Measurements from ENCODE around the gene ITIH4.
"Not testable (repeated sequence)": the region's sequence is repeated elsewhere in the genome, so short reads cannot be mapped to it uniquely, and the experiment has no call there.

ITIH4 gene

GRCh38 chr3:52783211-52783555 lies 47.3 kb downstream of the ITIH4 start:
- DNase-seq (ENCODE audit: low read depth in 2 of 2): no peak

- no peak for DNase-seq (ENCODE audit: low read depth in 2 of 2)
Measured at GRCh38 chr3:52782412-52783210, 47.9 kb downstream of the ITIH4 start.

DNA sequence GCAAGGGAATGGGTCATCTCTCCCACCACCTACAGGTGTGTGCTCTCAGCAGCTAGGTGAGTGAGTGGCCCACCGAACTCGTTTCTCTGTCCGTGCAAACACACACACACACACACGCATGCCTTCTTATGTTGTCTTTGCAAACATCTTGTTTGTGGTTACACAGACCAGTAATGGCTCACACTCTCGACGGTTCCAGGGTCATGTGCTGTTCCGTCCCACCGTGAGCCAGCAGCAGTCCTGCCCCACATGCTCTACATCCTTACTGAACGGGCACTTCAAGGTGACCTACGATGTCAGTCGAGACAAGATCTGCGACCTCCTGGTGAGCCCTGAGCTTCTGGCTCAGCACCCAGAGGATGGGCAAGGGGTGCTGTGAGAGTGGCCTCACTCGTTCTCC lies 48.7 kb downstream of the ITIH4 start:
- DNase-seq (ENCODE audit: low read depth in 2 of 2): no peak

DNA sequence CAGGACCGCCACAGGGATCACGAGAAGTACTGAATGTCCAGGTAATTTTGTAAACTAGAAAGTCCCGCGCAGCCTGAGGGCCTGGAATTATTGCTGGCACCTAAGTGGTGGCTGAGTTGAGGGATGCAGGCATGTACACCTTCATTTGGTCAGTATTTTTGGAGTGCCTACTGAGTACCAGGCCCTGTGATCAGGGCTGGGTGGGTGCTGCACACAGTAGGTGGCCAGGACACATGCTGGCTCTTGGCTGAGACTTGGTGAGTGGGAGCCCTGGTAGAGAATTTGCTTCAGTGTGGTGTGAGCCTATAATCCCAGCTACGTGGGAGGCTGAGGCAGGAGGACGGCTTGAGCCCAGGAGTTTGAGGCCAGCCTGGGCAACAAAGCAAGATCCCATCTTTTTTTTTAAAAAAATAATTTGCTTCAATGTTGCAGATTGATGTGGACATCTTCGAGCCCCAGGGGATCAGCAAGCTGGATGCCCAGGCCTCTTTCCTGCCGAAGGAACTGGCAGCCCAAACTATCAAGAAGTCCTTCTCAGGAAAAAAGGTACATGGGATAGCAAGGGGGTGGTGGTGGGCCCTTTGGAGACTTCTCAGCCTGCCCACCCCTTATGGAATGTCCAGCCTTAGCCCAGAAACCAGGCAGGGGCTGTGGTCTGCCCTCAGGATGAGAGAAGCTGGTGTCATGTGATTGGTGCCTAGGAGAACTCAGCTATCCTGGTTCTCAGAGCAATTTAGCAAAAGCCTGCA lies 50.5 kb downstream of the ITIH4 start:
- DNase-seq (ENCODE audit: low read depth in 2 of 2): no peak

DNA sequence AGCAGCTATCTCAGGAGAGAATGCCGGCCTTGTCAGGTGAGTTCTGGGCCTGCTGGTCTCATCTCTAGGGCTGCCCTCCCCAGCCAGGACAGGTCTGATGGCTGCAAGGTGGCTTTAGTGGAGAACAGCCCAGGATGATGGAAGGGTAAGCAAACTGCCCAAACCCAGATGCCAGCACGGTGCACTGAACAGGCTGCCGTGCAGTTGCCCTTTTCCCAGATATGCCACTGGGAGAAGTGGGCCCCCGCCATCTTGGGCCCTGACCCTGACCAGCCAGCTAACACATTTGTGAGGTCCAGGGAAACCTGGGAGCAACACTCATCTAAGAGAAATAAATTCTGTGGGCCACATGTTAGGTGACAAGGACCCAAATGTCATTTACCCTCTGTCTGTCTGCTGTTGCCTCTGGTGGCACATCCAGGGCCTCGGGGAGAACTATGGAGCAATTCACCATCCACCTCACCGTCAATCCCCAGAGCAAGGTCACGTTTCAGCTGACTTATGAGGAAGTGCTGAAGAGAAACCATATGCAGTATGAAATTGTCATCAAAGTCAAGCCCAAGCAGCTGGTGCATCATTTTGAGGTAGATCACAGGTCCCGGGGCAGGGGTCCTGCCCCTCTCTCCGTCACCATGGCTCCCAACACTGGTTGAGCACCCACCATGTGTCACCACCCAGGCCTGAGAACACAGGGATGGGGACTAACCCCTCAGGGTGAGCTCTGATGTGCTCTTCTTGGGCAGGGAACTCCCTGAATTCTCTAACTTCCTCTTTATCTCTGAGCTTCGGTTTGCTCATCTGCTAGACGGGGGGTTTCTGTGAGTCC lies 51.2 kb downstream of the ITIH4 start:
- DNase-seq (ENCODE audit: low read depth in 2 of 2): no peak

DNA sequence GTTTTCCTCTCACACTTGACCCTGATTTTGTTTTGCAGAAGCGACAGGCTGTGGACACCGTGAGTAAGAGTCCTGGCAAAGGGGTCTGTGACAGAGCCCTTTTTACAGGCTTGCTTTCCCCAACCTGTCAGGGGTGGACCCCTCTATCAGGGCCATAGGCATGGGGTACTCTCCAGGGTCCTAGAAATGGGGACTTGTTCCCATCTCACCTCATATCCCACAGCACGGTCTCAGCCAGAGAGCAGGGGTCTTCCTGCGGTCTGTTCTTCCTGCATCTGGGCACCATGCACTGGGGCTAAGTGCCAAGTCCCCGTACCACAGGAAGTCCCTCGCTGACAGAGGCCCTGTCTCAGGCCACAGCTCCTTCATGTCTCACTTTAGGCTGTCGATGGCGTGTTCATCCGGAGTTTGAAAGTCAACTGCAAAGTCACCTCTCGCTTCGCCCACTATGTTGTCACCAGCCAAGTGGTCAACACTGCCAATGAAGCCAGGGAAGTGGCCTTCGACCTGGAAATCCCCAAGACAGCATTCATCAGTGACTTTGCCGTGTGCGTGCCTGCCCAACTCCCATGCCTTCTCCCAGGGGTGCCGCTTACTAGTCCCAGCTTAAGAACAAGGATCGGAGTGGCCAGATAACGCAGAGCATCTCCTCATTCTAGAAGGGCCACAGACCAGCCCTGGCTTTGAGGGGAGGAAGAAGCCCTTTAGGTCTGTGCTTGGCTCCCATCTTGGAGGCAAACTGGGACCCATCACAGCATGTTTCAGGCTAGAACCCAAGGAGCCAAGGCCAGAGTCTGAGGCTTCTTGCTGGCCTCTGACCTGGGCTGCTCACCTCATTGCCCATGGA lies 52.3 kb downstream of the ITIH4 start:
- no peak for DNase-seq (ENCODE audit: low read depth in 2 of 2)

GRCh38 chr3:52777127-52777958 lies 53.1 kb downstream of the ITIH4 start, which contains the start of gene ITIH1:
Gene ITIH1 (plus strand): TSS chr3:52777599. CDS start chr3:52777616, 17 bp downstream.
- no peak for DNase-seq (ENCODE audit: low read depth in 2 of 2)

GRCh38 chr3:52776486-52776885 lies 54.0 kb downstream of the ITIH4 start:
- not testable (repeated sequence) for DNase-seq (ENCODE audit: low read depth in 2 of 2)

- DNase-seq (ENCODE audit: low read depth in 2 of 2): no peak
Measured at GRCh38 chr3:52775877-52776276, 54.6 kb downstream of the ITIH4 start.

DNA sequence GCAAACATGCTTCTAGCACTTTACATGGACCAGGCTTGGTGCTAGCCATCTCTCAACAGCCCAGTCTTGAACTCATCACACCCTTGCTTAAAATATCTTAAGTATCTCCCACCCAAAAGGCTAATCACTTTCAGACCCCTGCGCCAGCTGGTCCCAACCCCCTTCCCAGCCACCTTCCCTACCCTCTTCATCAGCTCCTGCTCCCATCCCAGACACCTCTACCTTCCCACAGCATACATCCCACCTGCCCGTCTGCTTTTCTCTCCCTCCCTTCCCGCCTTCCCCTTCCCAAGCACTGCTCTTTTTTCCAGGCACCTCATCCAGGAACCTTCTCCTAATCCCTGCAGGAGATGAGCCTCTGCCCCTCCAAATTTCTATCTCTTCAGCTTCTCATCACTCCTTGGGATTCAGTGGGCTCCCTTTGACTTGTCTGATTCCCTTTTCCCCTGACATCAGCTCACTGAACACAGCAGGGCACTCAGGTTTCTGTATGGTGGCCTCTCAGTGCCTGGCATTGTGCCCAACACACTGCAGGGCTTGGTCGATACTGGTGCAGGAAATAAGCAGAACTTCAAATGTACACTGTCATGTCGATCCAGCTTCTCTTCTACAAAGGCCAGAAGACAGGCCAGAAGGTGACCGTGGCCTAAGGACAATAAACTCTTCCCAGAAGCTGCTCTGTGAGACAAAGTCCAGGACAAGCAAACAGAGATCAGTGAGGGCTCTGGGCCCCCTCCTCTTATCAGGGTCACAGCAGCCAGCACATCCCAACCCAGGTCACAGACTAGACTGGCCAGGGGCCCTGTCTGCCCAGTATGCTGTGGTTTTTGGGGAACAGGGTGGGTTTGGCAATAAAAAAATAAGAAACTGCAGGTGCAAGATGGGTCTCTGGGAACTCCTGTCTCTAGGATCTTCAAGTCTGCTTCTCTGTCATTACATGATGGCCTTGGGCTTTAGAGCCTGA lies 55.3 kb downstream of the ITIH4 start:
- DNase-seq (ENCODE audit: low read depth in 2 of 2): no peak

DNA sequence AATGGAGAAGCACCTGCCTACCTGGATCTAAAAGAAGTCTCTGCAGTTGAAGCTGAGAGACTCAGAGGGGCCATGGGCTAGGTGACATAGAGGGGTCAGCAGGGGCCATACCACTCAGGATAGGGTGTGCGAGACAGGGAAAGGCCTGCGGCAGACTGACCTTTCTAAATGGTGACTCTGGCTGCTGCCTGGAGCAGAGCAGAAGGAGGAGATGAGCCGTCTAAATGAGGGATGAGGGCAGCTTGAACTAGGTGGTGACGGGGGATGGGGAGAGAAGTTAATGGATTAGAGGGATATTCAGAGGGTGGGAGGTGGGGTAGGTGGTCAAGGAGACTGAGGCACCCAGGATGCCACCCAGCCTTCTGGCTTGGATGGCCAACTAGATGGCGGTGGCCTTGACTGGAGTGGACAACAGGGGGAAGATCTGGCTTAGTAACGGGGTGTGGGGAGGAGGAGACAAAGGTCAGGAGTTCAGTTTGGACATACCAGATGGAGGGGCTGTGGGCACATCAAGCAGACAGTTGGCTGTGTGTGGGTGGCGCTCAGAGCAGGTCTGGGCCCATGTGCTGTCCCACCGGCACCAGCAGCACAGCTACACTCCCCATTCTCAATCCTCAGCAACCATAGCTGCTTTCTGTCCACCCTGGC lies 56.3 kb downstream of the ITIH4 start:
- DNase-seq (ENCODE audit: low read depth in 2 of 2): no peak

DNA sequence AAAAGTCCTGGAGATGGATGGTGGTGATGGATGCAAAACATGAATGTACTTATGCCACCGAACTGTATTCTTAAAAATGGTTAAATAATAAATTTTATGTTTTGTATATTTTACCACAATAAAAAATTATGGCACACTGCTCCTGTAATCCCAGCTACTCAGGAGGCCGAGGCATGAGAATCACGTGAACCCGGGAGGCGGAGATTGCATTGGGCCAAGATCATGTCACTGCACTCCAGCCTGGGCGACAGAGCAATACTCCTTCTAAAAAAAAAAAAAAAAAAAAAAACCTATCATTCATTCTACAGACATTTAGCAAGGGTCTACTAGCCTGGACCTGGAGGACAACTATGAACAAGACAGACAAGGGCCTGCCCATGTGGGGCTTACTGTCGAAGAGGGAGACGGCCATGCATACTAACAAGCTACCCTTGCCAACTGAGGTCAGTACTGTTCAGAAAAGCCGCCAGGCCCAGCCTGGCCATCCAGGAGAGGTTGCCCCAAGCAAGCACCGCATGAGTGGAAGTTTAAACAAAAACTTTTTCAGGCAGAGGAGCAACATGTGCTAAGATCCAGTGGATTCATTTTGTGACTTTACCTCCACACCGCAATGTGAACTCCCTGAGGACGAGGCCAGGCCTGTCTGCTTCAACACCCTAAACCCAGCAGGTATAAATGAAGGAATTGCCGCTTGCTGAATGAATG lies 57.0 kb downstream of the ITIH4 start:
- no peak for DNase-seq (ENCODE audit: low read depth in 2 of 2)

DNA sequence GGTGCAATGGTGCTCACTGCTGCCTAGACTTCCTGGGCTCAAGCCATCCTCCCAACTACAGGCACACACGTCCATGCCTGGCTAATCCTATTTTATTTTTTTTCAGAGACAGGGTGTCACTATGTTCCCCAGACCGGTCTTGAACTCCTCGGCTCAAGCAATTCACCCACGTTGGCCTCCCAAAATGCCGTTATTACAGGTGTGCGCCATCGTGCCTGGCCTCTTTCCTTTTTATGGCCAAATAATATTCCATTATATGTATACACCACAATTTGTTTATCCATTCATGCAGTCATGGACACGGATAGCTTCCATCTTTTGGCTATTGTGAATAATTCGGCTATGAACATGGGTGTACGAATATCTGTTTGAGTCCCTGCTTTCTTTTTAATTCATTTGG lies 58.8 kb downstream of the ITIH4 start:
- DNase-seq (ENCODE audit: low read depth in 2 of 2): no peak

- no peak for DNase-seq (ENCODE audit: low read depth in 2 of 2)
Measured at GRCh38 chr3:52771334-52771681, 59.2 kb downstream of the ITIH4 start.

DNA sequence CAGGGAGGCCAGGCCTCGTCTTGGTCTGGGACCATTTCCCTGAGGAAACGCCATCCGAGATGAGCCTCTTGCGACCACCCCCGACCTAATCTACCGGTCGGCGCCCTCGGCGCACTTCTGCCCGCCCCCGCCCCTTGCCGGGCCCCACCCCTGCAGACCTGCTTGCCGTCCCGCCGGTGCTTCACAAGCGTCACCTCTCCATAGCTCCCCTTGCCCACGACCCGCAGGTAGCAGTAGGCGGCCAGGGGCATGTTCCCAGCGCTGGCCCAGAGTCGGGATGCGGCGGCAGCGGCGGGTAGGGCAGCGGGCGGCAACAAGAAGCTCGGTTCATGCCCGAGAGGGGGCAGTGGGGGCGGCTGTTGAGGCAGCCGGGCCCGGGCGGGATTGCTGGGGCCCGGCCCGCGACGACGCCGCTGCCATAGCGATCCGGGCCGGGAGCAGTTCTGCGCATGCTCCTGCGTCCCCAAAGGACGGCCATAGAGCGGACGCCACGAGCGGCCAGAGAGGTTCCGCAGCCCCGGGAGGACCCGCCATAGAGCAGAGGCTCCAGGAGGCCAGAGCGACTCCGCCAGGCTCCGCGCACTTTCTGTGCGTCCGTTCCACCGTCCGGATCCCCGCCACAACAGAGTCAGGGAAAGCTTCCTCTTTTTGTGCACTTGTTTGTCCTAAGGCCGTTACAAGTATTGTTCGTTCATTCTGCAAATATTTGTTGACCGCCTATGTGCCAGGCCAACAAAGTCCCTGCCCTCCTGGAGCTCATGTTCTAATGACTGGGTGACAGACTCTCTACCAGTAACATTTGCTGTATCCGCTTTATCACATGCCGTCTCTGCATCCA lies 59.8 kb downstream of the ITIH4 start, which contains the start of gene NEK4:
Gene NEK4 (minus strand): TSS at position 445 of the 838 bp plus-strand sequence. CDS start 194 bp downstream, at position 251.
- peak; percentile 80 to 85 for DNase-seq (ENCODE audit: low read depth in 2 of 2)

GRCh38 chr3:52769786-52770455 lies 60.6 kb downstream of the ITIH4 start:
- no peak for DNase-seq (ENCODE audit: low read depth in 2 of 2)

DNA sequence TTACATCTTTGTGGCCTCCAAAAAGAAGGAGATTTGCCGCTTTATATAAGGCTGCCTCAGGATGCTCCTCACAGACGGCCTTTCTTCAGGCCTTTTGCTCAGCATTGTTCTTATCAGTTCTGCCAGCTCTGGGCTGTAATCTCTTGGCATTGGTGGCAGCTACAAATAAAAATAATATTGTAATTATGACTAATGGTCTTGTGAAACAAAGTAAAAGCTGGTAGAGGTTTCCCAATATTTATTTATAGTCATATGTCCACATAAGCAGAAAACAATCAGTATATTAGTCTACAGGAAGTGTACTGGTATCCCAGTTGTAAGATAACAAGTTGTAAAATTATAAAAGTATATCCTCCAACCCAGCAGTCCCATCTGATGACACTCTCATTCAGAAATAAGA lies 67.0 kb downstream of the ITIH4 start:
- DNase-seq (ENCODE audit: low read depth in 2 of 2): no peak

Data from stimulated activated CD4-positive, alpha-beta T cell treated with anti-CD3 and anti-CD28 coated beads, Interleukin-4, amount 100 ng/mL, for 48 hours (primary cell).